ENCODE results near the gene SEC24B. TPM values are rescaled to one million over a fixed set of nuclear protein-coding genes. Genes with fewer than 3 reads are reported as not detected.
"Not testable (repeated sequence)": the region's sequence is repeated elsewhere in the genome, so short reads cannot be mapped to it uniquely, and the experiment has no call there.

The SEC24B gene
- total RNA-seq, 2 experiments from 2014 or later = 24.7 to 25.2 TPM

- ChIA-PET POLR2A (interaction anchor here (1.2 to 3.0 kb wide), 5 partner anchors 125 to 762 kb away, joined by 3 to 25 read pairs (median 4); partner anchors contain the start of genes GAR1 and MCUB), CTCF (interaction anchor here (0.6 to 2.8 kb wide), 24 partner anchors 7 to 560 kb away, joined by 3 to 18 read pairs (median 6); partner anchors contain the start of genes CASP6, GAR1, PLA2G12A and RRH)
- Mint-ChIP-seq H3K36me3 (peaks cover 4% of the 10 kb centered on the region), H3K4me3 (peak overlapping the region; percentile 86), H3K27ac (peak overlapping the region; percentile 70), H3K9me3 (no peaks in the 10 kb centered on the region), H3K27me3 (no peaks in the 10 kb centered on the region), H3K4me1 (ENCODE audit: low read depth) (peaks cover 67% of the 10 kb centered on the region)
- intact Hi-C loops (cut with micrococcal nuclease) = loop anchor here (10.0 kb wide), 2 partner anchors 761 to 861 kb away; partner anchors contain the start of gene ELOVL6
- DNase-seq = peak; percentile 32
Observed at GRCh38 chr4:109434007-109434971, 674 bp downstream of the SEC24B start.

GRCh38 chr4:109435635-109436034 is 2.0 kb downstream of the SEC24B start:
- intact Hi-C loops (cut with micrococcal nuclease) = loop anchor here (10.0 kb wide), 2 partner anchors 759 to 859 kb away; partner anchors contain the start of gene ELOVL6
- Mint-ChIP-seq H3K27ac (no peak overlapping the region), H3K36me3 (peaks cover 1% of the 10 kb centered on the region), H3K4me1 (ENCODE audit: low read depth) (peaks cover 62% of the 10 kb centered on the region), H3K27me3 (no peaks in the 10 kb centered on the region), H3K4me3 (peak overlapping the region; percentile 43), H3K9me3 (no peaks in the 10 kb centered on the region)
- ChIA-PET POLR2A (no interaction called here), CTCF (no interaction called here)
- no peak for DNase-seq

- Mint-ChIP-seq H3K4me1 (ENCODE audit: low read depth) (peaks cover 67% of the 10 kb centered on the region), H3K27ac (no peak overlapping the region), H3K9me3 (no peaks in the 10 kb centered on the region), H3K36me3 (no peaks in the 10 kb centered on the region), H3K27me3 (no peaks in the 10 kb centered on the region), H3K4me3 (no peak overlapping the region)
- CTCF ChIA-PET = no interaction called here
- no peak for DNase-seq
- POLR2A ChIA-PET = no interaction called here
- intact Hi-C loops (cut with micrococcal nuclease) = loop anchor here (10.0 kb wide), 2 partner anchors 758 to 858 kb away; partner anchors contain the start of gene ELOVL6
Observed at GRCh38 chr4:109436504-109436903, 2.9 kb downstream of the SEC24B start.

GRCh38 chr4:109440948-109441347 is 7.3 kb downstream of the SEC24B start:
- Mint-ChIP-seq H3K36me3 (peaks cover 6% of the 10 kb centered on the region), H3K27me3 (no peaks in the 10 kb centered on the region), H3K4me3 (no peak overlapping the region), H3K9me3 (no peaks in the 10 kb centered on the region), H3K27ac (no peak overlapping the region), H3K4me1 (ENCODE audit: low read depth) (peaks cover 68% of the 10 kb centered on the region)
- ChIA-PET CTCF (interaction anchor here (1.2 kb wide), 1 partner anchor 8 kb away, joined by 4 read pairs; the partner anchor contains the start of gene SEC24B), POLR2A (no interaction called here)
- intact Hi-C loops (cut with micrococcal nuclease) = no loop called here
- no peak for DNase-seq

GRCh38 chr4:109441862-109442458 is 8.3 kb downstream of the SEC24B start:
- POLR2A ChIA-PET = no interaction called here
- intact Hi-C loops (cut with micrococcal nuclease) = no loop called here
- no peaks in the 10 kb centered on the region for H3K9me3 Mint-ChIP-seq
- peaks cover 67% of the 10 kb centered on the region for H3K4me1 Mint-ChIP-seq (ENCODE audit: low read depth)
- no peaks in the 10 kb centered on the region for H3K27me3 Mint-ChIP-seq
- no peak overlapping the region for H3K4me3 Mint-ChIP-seq
- CTCF ChIA-PET = interaction anchor here (0.7 to 1.2 kb wide), 2 partner anchors 9 to 161 kb away, joined by 3 to 4 read pairs; partner anchors contain the start of gene SEC24B
- H3K36me3 Mint-ChIP-seq = peaks cover 11% of the 10 kb centered on the region
- no peak overlapping the region for H3K27ac Mint-ChIP-seq
- no peak for DNase-seq

GRCh38 chr4:109444182-109444844 is 10.7 kb downstream of the SEC24B start:
- Mint-ChIP-seq H3K27me3 (no peaks in the 10 kb centered on the region), H3K27ac (no peak overlapping the region), H3K4me3 (no peak overlapping the region), H3K36me3 (peaks cover 16% of the 10 kb centered on the region), H3K4me1 (ENCODE audit: low read depth) (peaks cover 63% of the 10 kb centered on the region), H3K9me3 (no peaks in the 10 kb centered on the region)
- CTCF ChIA-PET = interaction anchor here (1.6 kb wide), 1 partner anchor 11 kb away, joined by 6 read pairs; the partner anchor contains the start of gene SEC24B
- POLR2A ChIA-PET = no interaction called here
- no peak for DNase-seq
- intact Hi-C loops (cut with micrococcal nuclease) = no loop called here

- POLR2A ChIA-PET = no interaction called here
Observed at GRCh38 chr4:109447278-109447677, 13.7 kb downstream of the SEC24B start.

GRCh38 chr4:109451544-109452273 is 18.1 kb downstream of the SEC24B start:
- ChIA-PET POLR2A (interaction anchor here (0.6 kb wide), 1 partner anchor 12 kb away, joined by 4 read pairs; no protein-coding TSS in a partner anchor), CTCF (interaction anchor here (1.0 kb wide), 1 partner anchor 9 kb away, joined by 3 read pairs; no protein-coding TSS in a partner anchor)
- Mint-ChIP-seq H3K9me3 (no peaks in the 10 kb centered on the region), H3K4me3 (no peak overlapping the region), H3K36me3 (peaks cover 28% of the 10 kb centered on the region), H3K4me1 (ENCODE audit: low read depth) (peaks cover 45% of the 10 kb centered on the region), H3K27me3 (no peaks in the 10 kb centered on the region), H3K27ac (no peak overlapping the region)
- intact Hi-C loops (cut with micrococcal nuclease) = no loop called here
- DNase-seq = no peak

More at GRCh38 chr4:109447278-109447677, 13.7 kb downstream of the SEC24B start:
- Mint-ChIP-seq H3K27me3 (no peaks in the 10 kb centered on the region), H3K4me1 (ENCODE audit: low read depth) (peaks cover 53% of the 10 kb centered on the region), H3K4me3 (no peak overlapping the region), H3K27ac (no peak overlapping the region), H3K9me3 (no peaks in the 10 kb centered on the region), H3K36me3 (peaks cover 28% of the 10 kb centered on the region)
- DNase-seq = no peak
- CTCF ChIA-PET = interaction anchor here (1.3 kb wide), 1 partner anchor 14 kb away, joined by 4 read pairs; no protein-coding TSS in a partner anchor
- intact Hi-C loops (cut with micrococcal nuclease) = no loop called here

- Mint-ChIP-seq H3K36me3 (peaks cover 28% of the 10 kb centered on the region), H3K4me1 (ENCODE audit: low read depth) (peaks cover 43% of the 10 kb centered on the region)
- H3K4me3 Mint-ChIP-seq; DNase-seq; POLR2A ChIA-PET; CTCF ChIA-PET; intact Hi-C loops (cut with micrococcal nuclease); H3K27me3 Mint-ChIP-seq; H3K27ac Mint-ChIP-seq; H3K9me3 Mint-ChIP-seq: not testable (repeated sequence)
Observed at GRCh38 chr4:109453110-109453509, 19.5 kb downstream of the SEC24B start.

- H3K27ac Mint-ChIP-seq = no peak overlapping the region
- peaks cover 21% of the 10 kb centered on the region for H3K4me1 Mint-ChIP-seq (ENCODE audit: low read depth)
- no peak overlapping the region for H3K4me3 Mint-ChIP-seq
- no peaks in the 10 kb centered on the region for H3K9me3 Mint-ChIP-seq
- H3K27me3 Mint-ChIP-seq = no peaks in the 10 kb centered on the region
- intact Hi-C loops (cut with micrococcal nuclease) = no loop called here
- DNase-seq = no peak
- ChIA-PET CTCF (no interaction called here), POLR2A (no interaction called here)
- peaks cover 29% of the 10 kb centered on the region for H3K36me3 Mint-ChIP-seq
Observed at GRCh38 chr4:109462297-109462696, 28.7 kb downstream of the SEC24B start.

- no peak overlapping the region for H3K27ac Mint-ChIP-seq
- peaks cover 30% of the 10 kb centered on the region for H3K36me3 Mint-ChIP-seq
- intact Hi-C loops (cut with micrococcal nuclease) = no loop called here
- CTCF ChIA-PET = no interaction called here
- H3K9me3 Mint-ChIP-seq = no peaks in the 10 kb centered on the region
- POLR2A ChIA-PET = no interaction called here
- H3K27me3 Mint-ChIP-seq = no peaks in the 10 kb centered on the region
- DNase-seq = no peak
- H3K4me1 Mint-ChIP-seq (ENCODE audit: low read depth) = peaks cover 18% of the 10 kb centered on the region
- H3K4me3 Mint-ChIP-seq = no peak overlapping the region
Observed at GRCh38 chr4:109462802-109463201, 29.2 kb downstream of the SEC24B start.

Measured in activated CD4-positive, alpha-beta memory T cell treated with anti-CD3 and anti-CD28 coated beads for 36 hours (primary cell).